Mesendoderm (in vitro differentiated cells): ENCODE measurements around the gene LAMB1.

Experiments
- DNase-seq: peaks from one replicate; pipeline ENCODE4 v3.0.0; 2013
- H2AK5ac ChIP-seq: 2 replicates; pipeline ENCODE4 v1.6.1; 2013; ENCODE audit warnings: low read length, inconsistent platforms
- H2BK120ac ChIP-seq: 2 replicates; pipeline ENCODE4 v1.6.1; 2013; ENCODE audit warnings: low read depth, mild to moderate bottlenecking, low read length, moderate library complexity, mixed read lengths
- H2BK15ac ChIP-seq: replicated peaks from 2 replicates; pipeline ENCODE4 v1.6.1; 2013; ENCODE audit warnings: low read depth, mild to moderate bottlenecking, moderate library complexity
- H2BK5ac ChIP-seq: 2 replicates; pipeline ENCODE4 v1.6.1; 2013; ENCODE audit warnings: low read length, inconsistent platforms
- H3K18ac ChIP-seq: 2 replicates; pipeline ENCODE4 v1.6.1; 2013; ENCODE audit warnings: mild to moderate bottlenecking, low read length, mixed read lengths
- H3K23ac ChIP-seq: one replicate; pipeline ENCODE4 v1.6.1; 2013; ENCODE audit warnings: low read length
- H3K27ac ChIP-seq: 2 replicates; pipeline ENCODE4 v1.5.1; 2013; ENCODE audit warnings: low read depth, mild to moderate bottlenecking, inconsistent platforms, low read length, moderate library complexity
- H3K27me3 ChIP-seq: 2 replicates; pipeline ENCODE4 v1.6.1; 2013; ENCODE audit warnings: low read length, control low read depth, mild to moderate bottlenecking, inconsistent platforms; ENCODE audit not compliant: insufficient read depth, poor library complexity
- H3K36me3 ChIP-seq: 2 replicates; pipeline ENCODE4 v1.6.1; 2013; ENCODE audit warnings: low read length, inconsistent platforms; ENCODE audit not compliant: control insufficient read depth, insufficient read depth
- H3K4ac ChIP-seq: one replicate; pipeline ENCODE4 v1.6.1; 2013; ENCODE audit warnings: low read depth, mild to moderate bottlenecking, low read length, moderate library complexity
- H3K4me1 ChIP-seq: 2 replicates; pipeline ENCODE4 v1.6.1; 2013; ENCODE audit warnings: low read depth, low read length, inconsistent platforms; ENCODE audit not compliant: control insufficient read depth
- H3K4me2 ChIP-seq: 2 replicates; pipeline ENCODE4 v1.6.1; 2013; ENCODE audit warnings: low read length
- H3K4me3 ChIP-seq: 2 replicates; pipeline ENCODE4 v1.5.1; 2013; ENCODE audit warnings: mild to moderate bottlenecking, low read length
- H3K56ac ChIP-seq: one replicate; pipeline ENCODE4 v1.6.1; 2013; ENCODE audit warnings: low read length
- H3K79me1 ChIP-seq: 2 replicates; pipeline ENCODE4 v1.6.1; 2013; ENCODE audit warnings: low read length, inconsistent platforms
- H3K79me2 ChIP-seq: 2 replicates; pipeline ENCODE4 v1.6.1; 2013; ENCODE audit warnings: mild to moderate bottlenecking, low read length; ENCODE audit not compliant: control insufficient read depth, insufficient read depth
- H3K9ac ChIP-seq: 2 replicates; pipeline ENCODE4 v1.6.1; 2013; ENCODE audit warnings: low read length, inconsistent platforms
- H4K5ac ChIP-seq: one replicate; pipeline ENCODE4 v1.6.1; 2013; ENCODE audit warnings: low read length
- H4K8ac ChIP-seq: one replicate; pipeline ENCODE4 v1.6.1; 2013; ENCODE audit warnings: low read depth, mild to moderate bottlenecking, control low read depth, low read length, moderate library complexity
- WGBS: extraction: QIAGEN DNeasy Blood & Tissue Kit; methylation state at CpG from one replicate; pipeline ENCODE4 v1.1.7; 2013; ENCODE audit warnings: low lambda C conversion rate, missing lambda C conversion rate; ENCODE audit not compliant: insufficient coverage; ENCODE audit errors: extremely low coverage; 5-methylcytosine and 5-hydroxymethylcytosine counted together

The LAMB1 gene

GRCh38 chr7:107949443-107949935 lies 53.5 kb downstream of the LAMB1 start:
- Histone ChIP-seq H3K4me3 (no peak overlapping the region), H4K5ac (no peak overlapping the region), H3K27ac (no peak overlapping the region), H3K9ac (no peak overlapping the region), H3K18ac (no peak overlapping the region), H2AK5ac (no peak overlapping the region), H3K79me2 (no peaks in the 10 kb centered on the region), H3K27me3 (no peaks in the 10 kb centered on the region), H3K4ac (no peak overlapping the region), H3K36me3 (peaks cover 3% of the 10 kb centered on the region), H3K4me1 (peaks cover 5% of the 10 kb centered on the region), H4K8ac (no peak overlapping the region), H3K4me2 (no peak overlapping the region), H3K23ac (no peak overlapping the region), H3K79me1 (no peaks in the 10 kb centered on the region), H2BK120ac (no peak overlapping the region), H2BK5ac (no peak overlapping the region), H3K56ac (no peak overlapping the region), H2BK15ac (no peak overlapping the region)
- no CpG with 5 or more reads among the region's 1 CpG for WGBS
- DNase-seq: no peak

- no peak overlapping the region for H3K4ac ChIP-seq
- no peak overlapping the region for H3K4me3 ChIP-seq
- no CpG with 5 or more reads among the region's 7 CpGs for WGBS
- H2BK5ac ChIP-seq: no peak overlapping the region
- no peak overlapping the region for H3K27ac ChIP-seq
- no peak overlapping the region for H2BK15ac ChIP-seq
- H3K79me2 ChIP-seq: no peaks in the 10 kb centered on the region
- no peaks in the 10 kb centered on the region for H3K27me3 ChIP-seq
- H2BK120ac ChIP-seq: no peak overlapping the region
- peaks cover 3% of the 10 kb centered on the region for H3K36me3 ChIP-seq
- no peak overlapping the region for H2AK5ac ChIP-seq
- no peak overlapping the region for H3K4me2 ChIP-seq
- H4K8ac ChIP-seq: no peak overlapping the region
- no peak overlapping the region for H3K9ac ChIP-seq
- H3K18ac ChIP-seq: no peak overlapping the region
- H3K79me1 ChIP-seq: no peaks in the 10 kb centered on the region
- H3K4me1 ChIP-seq: peaks cover 5% of the 10 kb centered on the region
- H3K56ac ChIP-seq: no peak overlapping the region
- DNase-seq: no peak
- H4K5ac ChIP-seq: no peak overlapping the region
- no peak overlapping the region for H3K23ac ChIP-seq
Observed at GRCh38 chr7:107948645-107949442, 54.1 kb downstream of the LAMB1 start.

GRCh38 chr7:107946881-107947280 lies 56.1 kb downstream of the LAMB1 start:
- H3K27ac ChIP-seq: no peak overlapping the region
- no peak overlapping the region for H3K4ac ChIP-seq
- no peaks in the 10 kb centered on the region for H3K36me3 ChIP-seq
- H3K56ac ChIP-seq: no peak overlapping the region
- no peaks in the 10 kb centered on the region for H3K27me3 ChIP-seq
- WGBS: no CpG with 5 or more reads among the region's 6 CpGs
- DNase-seq: no peak
- H4K8ac ChIP-seq: no peak overlapping the region
- no peak overlapping the region for H3K4me2 ChIP-seq
- no peak overlapping the region for H3K9ac ChIP-seq
- no peaks in the 10 kb centered on the region for H3K79me2 ChIP-seq
- no peak overlapping the region for H2BK15ac ChIP-seq
- no peaks in the 10 kb centered on the region for H3K79me1 ChIP-seq
- no peak overlapping the region for H4K5ac ChIP-seq
- no peak overlapping the region for H2AK5ac ChIP-seq
- H3K4me1 ChIP-seq: peaks cover under 1% of the 10 kb centered on the region
- no peak overlapping the region for H3K4me3 ChIP-seq
- H2BK5ac ChIP-seq: no peak overlapping the region
- H3K18ac ChIP-seq: no peak overlapping the region
- no peak overlapping the region for H2BK120ac ChIP-seq
- H3K23ac ChIP-seq: no peak overlapping the region

- Histone ChIP-seq H2BK120ac (no peak overlapping the region), H3K9ac (no peak overlapping the region), H3K79me1 (no peaks in the 10 kb centered on the region), H3K79me2 (no peaks in the 10 kb centered on the region), H3K23ac (no peak overlapping the region), H2BK15ac (no peak overlapping the region), H3K27ac (no peak overlapping the region), H3K4me3 (no peak overlapping the region), H3K4me1 (no peaks in the 10 kb centered on the region), H3K56ac (no peak overlapping the region), H4K5ac (no peak overlapping the region), H2BK5ac (no peak overlapping the region), H3K27me3 (no peaks in the 10 kb centered on the region), H3K36me3 (no peaks in the 10 kb centered on the region), H2AK5ac (no peak overlapping the region), H3K4ac (no peak overlapping the region), H3K18ac (no peak overlapping the region), H4K8ac (no peak overlapping the region), H3K4me2 (no peak overlapping the region)
- DNase-seq: no peak
- no CpG with 5 or more reads among the region's 2 CpGs for WGBS
Observed at GRCh38 chr7:107946451-107946850, 56.5 kb downstream of the LAMB1 start.

- Histone ChIP-seq H4K8ac (no peak overlapping the region), H3K79me2 (no peaks in the 10 kb centered on the region), H3K4me3 (no peak overlapping the region), H3K56ac (no peak overlapping the region), H3K18ac (no peak overlapping the region), H3K27ac (no peak overlapping the region), H3K4me1 (no peaks in the 10 kb centered on the region), H2BK120ac (no peak overlapping the region), H2BK5ac (no peak overlapping the region), H2AK5ac (no peak overlapping the region), H3K27me3 (no peaks in the 10 kb centered on the region), H2BK15ac (no peak overlapping the region), H3K79me1 (no peaks in the 10 kb centered on the region), H3K4ac (no peak overlapping the region), H4K5ac (no peak overlapping the region), H3K4me2 (no peak overlapping the region), H3K23ac (no peak overlapping the region), H3K36me3 (no peaks in the 10 kb centered on the region), H3K9ac (no peak overlapping the region)
- no peak for DNase-seq
- WGBS: no CpG with 5 or more reads among the region's 2 CpGs
Observed at GRCh38 chr7:107945332-107945731, 57.6 kb downstream of the LAMB1 start.
